ENCODE results near the gene LPAR2. TPM values are rescaled to one million over a fixed set of nuclear protein-coding genes. Genes with fewer than 3 reads are reported as not detected.

LPAR2 gene
- total and polyA plus RNA-seq, 10 of the 15 experiments (the other 5 are each of a cell fraction or from before 2014, with no cell fraction given): 0.98 to 23.8 (median 10.2) TPM

GRCh38 chr19:19668230-19669012, 40.4 kb upstream of the LPAR2 start, which contains the start of gene ZNF101:
ZNF101 (plus strand) TSS chr19:19668839; CDS start chr19:19668964, 125 bp downstream.
- Histone ChIP-seq H4K20me1 (ENCODE audit: control insufficient read depth, insufficient read depth) (no peaks in the 10 kb centered on the region), H3K79me2 (ENCODE audit: control insufficient read depth, insufficient read depth, low read length) (peaks cover 34% of the 10 kb centered on the region), H3K27me3 (replicated peaks in 1 of 2; ENCODE audit: control insufficient read depth in 2 of 2, insufficient read depth in 2 of 2, low read length in 1 of 2) (no peaks in the 10 kb centered on the region), H3K4me3 (peak within 1 kb of the TSS; percentile 91), H3K4me1 (ENCODE audit: control insufficient read depth, insufficient read depth, low read length) (peaks cover 8% of the 10 kb centered on the region), H3K4me2 (ENCODE audit: control insufficient read depth, insufficient read depth) (peak within 1 kb of the TSS; percentile 53), H3K9ac (ENCODE audit: control insufficient read depth, insufficient read depth, low read length) (peak within 1 kb of the TSS; percentile 99), H3K9me3 (replicated peaks; ENCODE audit: control insufficient read depth, insufficient read depth, low read length) (peaks cover 12% of the 10 kb centered on the region; the same call in 2 of the 3 replicates), H3K36me3 (ENCODE audit: control insufficient read depth in 2 of 2, insufficient read depth in 2 of 2, low read length in 1 of 2) (peaks cover 0 to 14% of the 10 kb centered on the region in 2 experiments; a peak in 2 of 4 replicates), H2AFZ (ENCODE audit: control insufficient read depth, low read depth, low read length) (peak within 1 kb of the TSS; percentile 91), H3K27ac (ENCODE audit: control insufficient read depth, insufficient read depth) (peak within 1 kb of the TSS; percentile 98)
- DNase-seq (ENCODE audit: low read depth, low spot score): peak; percentile 89
- no TSS peak for BruUV-seq (replicated peaks)
- POLR2A ChIA-PET: interaction anchor here (0.5 to 2.3 kb wide), 8 partner anchors 64 to 485 kb away, joined by 3 to 9 read pairs (median 4); partner anchors contain the start of genes ZNF14, ZNF506 and ZNF93
- FAIRE-seq: peak; percentile 94
- intact Hi-C loops (cut with micrococcal nuclease; ENCODE audit: unreplicated experiment) (loop anchor here (2.0 to 10.0 kb wide), 3 partner anchors 64 to 236 kb away; partner anchors contain the start of genes ZNF14 and ZNF93), in situ Hi-C loops (cut with MboI) (loop anchor here (5.0 to 10.0 kb wide), 2 partner anchors 109 to 1356 kb away; partner anchors contain the start of gene ZNF430)
- SMC1A ChIA-PET (ENCODE audit: uncharacterized antibody, unreplicated experiment): interaction anchor here (0.7 to 1.8 kb wide), 3 partner anchors 61 to 232 kb away, joined by 3 to 9 read pairs (median 3); partner anchors contain the start of gene ZNF93
- RAD21 ChIA-PET (ENCODE audit: unreplicated experiment): interaction anchor here (0.7 to 1.3 kb wide), 8 partner anchors 45 to 599 kb away, joined by 3 to 6 read pairs (median 4); partner anchors contain the start of genes ZNF14 and ZNF506
- peak; percentile 87 for ATAC-seq
- WGBS (ENCODE audit: insufficient coverage, insufficient replicate concordance, low lambda C conversion rate, missing lambda C conversion rate): under 1% methylated on average over 36 of the region's 36 CpGs
- CTCF ChIA-PET: no interaction called here
- TF ChIP-seq NFYA (IDR thresholded peaks at IDR 0.05; ENCODE audit: borderline replicate concordance, low read depth, low read length) (peak; percentile 78), SRF (IDR thresholded peaks at IDR 0.05; ENCODE audit: low read depth in 2 of 2, low read length in 2 of 2) (peak in 1 of 2 experiments; percentile 52; a peak in 1 of 4 replicates), SREBF1 (IDR thresholded peaks at IDR 0.05; ENCODE audit: low read length) (peak; percentile 60), DPF2 (IDR thresholded peaks at IDR 0.05) (peak; percentile 98), RELA (IDR thresholded peaks at IDR 0.05; ENCODE audit: borderline replicate concordance, partially characterized antibody) (no peak), EED (IDR thresholded peaks at IDR 0.05; ENCODE audit: low read depth) (peak; percentile 45), SP1 (IDR thresholded peaks at IDR 0.05; ENCODE audit: low read depth, low read length) (peak; percentile 95), RFX5 (IDR thresholded peaks at IDR 0.05; ENCODE audit: low read depth, low read length) (no peak), ASH2L (IDR thresholded peaks at IDR 0.05; ENCODE audit: borderline replicate concordance, low read depth) (no peak), YY1 (IDR thresholded peaks at IDR 0.05; ENCODE audit: low read depth, low read length) (peak; percentile 73), SIX5 (IDR thresholded peaks at IDR 0.05; ENCODE audit: low read depth, low read length, severe bottlenecking) (peak; percentile 26), EGR1 (IDR thresholded peaks at IDR 0.05; ENCODE audit: borderline replicate concordance in 1 of 2, low read depth in 2 of 2, low read length in 2 of 2) (peak in 1 of 2 experiments; percentile 37; a peak in 1 of 3 replicates), SKIL (IDR thresholded peaks at IDR 0.05; ENCODE audit: low read depth, poor library complexity, severe bottlenecking) (peak; percentile 80), ATF2 (IDR thresholded peaks at IDR 0.05; ENCODE audit: low read length) (no peak), KLF5 (IDR thresholded peaks at IDR 0.05; ENCODE audit: partially characterized antibody) (peak; percentile 95), ZNF274 (IDR thresholded peaks at IDR 0.05; ENCODE audit: insufficient read depth, insufficient read length) (no peak), SREBF2 (IDR thresholded peaks at IDR 0.05; ENCODE audit: low read length) (no peak), SUPT20H (IDR thresholded peaks at IDR 0.05; ENCODE audit: borderline replicate concordance, control insufficient read depth, low read depth, low read length) (no peak), SMC3 (IDR thresholded peaks at IDR 0.05; ENCODE audit: borderline replicate concordance, low read length) (no peak), ESRRA (IDR thresholded peaks at IDR 0.05; ENCODE audit: low read length) (no peak), PML (IDR thresholded peaks at IDR 0.05; ENCODE audit: low read length) (no peak; the same call in 1 of the 2 replicates)

All from GM12878 (cell line).